Thyroid gland (tissue), 4 donors: ENCODE measurements around the gene SPNS1. TPM values are rescaled to one million over a fixed set of nuclear protein-coding genes. Genes with fewer than 3 reads are reported as not detected.
A peak's percentile ranks its signal among the peaks of the same experiment; 100 is the strongest.
"Not testable (repeated sequence)": the region's sequence is repeated elsewhere in the genome, so short reads cannot be mapped to it uniquely, and the experiment has no call there.

Source experiments
- DNase-seq, 2 donors: peaks; one replicate each; pipeline ENCODE4 v3.0.0-alpha.2; 2019
- H3K27ac ChIP-seq, 3 donors: fragments of 200-600 bp; sonication (generic); 1 replicate in 2 of 3; 2 replicates in 1 of 3; pipeline ENCODE4 v1.5.1; 2016 to 2019; ENCODE audit warnings: mild to moderate bottlenecking in 1 of 3, moderate library complexity in 1 of 3
- H3K27me3 ChIP-seq: fragments of 200-600 bp; sonication (generic); one replicate; pipeline ENCODE4 v1.5.1; 2019
- H3K36me3 ChIP-seq, 2 donors: fragments of 200-600 bp; sonication (generic); one replicate each; pipeline ENCODE4 v1.5.1; 2016 to 2019
- H3K4me1 ChIP-seq, 2 donors: fragments of 200-600 bp; sonication (generic); one replicate each; pipeline ENCODE4 v1.5.1; 2017 to 2019
- H3K4me3 ChIP-seq, 3 donors: fragments of 200-600 bp; sonication (generic); replicated peaks in 1 of 3; 1 replicate in 2 of 3; 2 replicates in 1 of 3; pipeline ENCODE4 v1.5.1; 2016; ENCODE audit warnings: mild to moderate bottlenecking in 1 of 3
- H3K9me3 ChIP-seq: fragments of 200-600 bp; sonication (generic); one replicate; pipeline ENCODE4 v1.5.1; 2017
- CTCF ChIP-seq, 6 experiments: fragments of 200-600 bp in 3 of 6; fragments of 450-650 bp in 3 of 6; sonication (generic) in 3 of 6; IDR thresholded peaks; one replicate each; pipeline ENCODE4 v1.5.1; 2016 to 2019; ENCODE audit warnings: antibody characterized with exemption in 6 of 6, mild to moderate bottlenecking in 2 of 6, inconsistent platforms in 1 of 6, moderate library complexity in 1 of 6
- POLR2A ChIP-seq, 2 donors: fragments of 450-650 bp; IDR thresholded peaks; one replicate each; pipeline ENCODE4 v1.6.1; 2017; ENCODE audit warnings: antibody characterized with exemption in 2 of 2, mild to moderate bottlenecking in 2 of 2, moderate library complexity in 1 of 2
- WGBS, 2 donors: methylation state at CpG; one replicate each; pipeline ENCODE4 v1.1.5; 2017; 5-methylcytosine and 5-hydroxymethylcytosine counted together
- intact Hi-C: fragments of 100-400 bp; cut with DNase I; formaldehyde crosslinking; loops from one replicate; pipeline ENCODE4 v1.15.1; 2023
- total RNA-seq, 4 donors: library from RNA; depleted of rRNA; stranded (reverse); fragments of >200 nt; gene quantifications; one replicate each; pipeline ENCODE4 v1.2.3, GENCODE V29; 2016

The SPNS1 gene
- total RNA-seq, 4 donors from 2014 or later: 16.5 to 24.2 (median 20.6) TPM

GRCh38 chr16:28975158-28975599 lies 601 bp downstream of the SPNS1 start:
- no peak for TF ChIP-seq POLR2A (IDR thresholded peaks at IDR 0.05)
- TF ChIP-seq CTCF (IDR thresholded peaks at IDR 0.05): no peak
- 4 to 13% methylated on average over 13 to 15 of the region's 30 CpGs for WGBS, 2 donors
- no peak for DNase-seq
- Histone ChIP-seq H3K4me3 (peak overlapping the region; percentile 66 to 87 (median 74)), H3K27ac (peak overlapping the region in 2 of 3 donors; percentile 44 to 68), H3K36me3 (no peaks in the 10 kb centered on the region), H3K27me3 (no peaks in the 10 kb centered on the region), H3K4me1 (peaks cover 10 to 18% of the 10 kb centered on the region in 2 donors), H3K9me3 (no peaks in the 10 kb centered on the region)
- intact Hi-C loops: no loop called here

GRCh38 chr16:28977703-28978662 lies 3.4 kb downstream of the SPNS1 start:
- Histone ChIP-seq H3K9me3 (no peaks in the 10 kb centered on the region), H3K36me3 (peaks cover 12 to 20% of the 10 kb centered on the region in 2 donors), H3K27ac (no peak overlapping the region), H3K4me1 (peaks cover 10 to 18% of the 10 kb centered on the region in 2 donors), H3K27me3 (no peaks in the 10 kb centered on the region), H3K4me3 (no peak overlapping the region)
- intact Hi-C loops: no loop called here
- DNase-seq: no peak
- TF ChIP-seq POLR2A (IDR thresholded peaks at IDR 0.05): no peak
- peak in 4 of 6 experiments; percentile 21 to 54 (median 35) for TF ChIP-seq CTCF (IDR thresholded peaks at IDR 0.05)
- WGBS, 2 donors: 75 to 78% methylated on average over 11 of the region's 11 CpGs

GRCh38 chr16:28980330-28980729 lies 5.8 kb downstream of the SPNS1 start:
- DNase-seq, H3K9me3 ChIP-seq, H3K4me3 ChIP-seq, H3K27me3 ChIP-seq, intact Hi-C loops, H3K27ac ChIP-seq: not testable (repeated sequence)
- WGBS, 2 donors: 91 to 93% methylated on average over 7 of the region's 7 CpGs
- Histone ChIP-seq H3K36me3 (peaks cover 29 to 35% of the 10 kb centered on the region in 2 donors), H3K4me1 (peaks cover 8 to 10% of the 10 kb centered on the region in 2 donors)

GRCh38 chr16:28980929-28981328 lies 6.4 kb downstream of the SPNS1 start:
- no peak overlapping the region for H3K27ac ChIP-seq
- no peak overlapping the region for H3K4me3 ChIP-seq
- H3K4me1 ChIP-seq: peaks cover 2 to 4% of the 10 kb centered on the region in 2 donors
- no peak for DNase-seq
- intact Hi-C loops: no loop called here
- no peak for TF ChIP-seq POLR2A (IDR thresholded peaks at IDR 0.05)
- no peak for TF ChIP-seq CTCF (IDR thresholded peaks at IDR 0.05)
- peaks cover 29 to 35% of the 10 kb centered on the region in 2 donors for H3K36me3 ChIP-seq
- WGBS, 2 donors: 98 to 100% methylated on average over 7 of the region's 7 CpGs
- no peaks in the 10 kb centered on the region for H3K9me3 ChIP-seq
- no peaks in the 10 kb centered on the region for H3K27me3 ChIP-seq

GRCh38 chr16:28981517-28981916 lies 6.9 kb downstream of the SPNS1 start:
- Histone ChIP-seq H3K4me1 (no peaks in the 10 kb centered on the region), H3K36me3 (peaks cover 33 to 37% of the 10 kb centered on the region in 2 donors), H3K27ac (no peak overlapping the region), H3K27me3 (no peaks in the 10 kb centered on the region), H3K9me3 (no peaks in the 10 kb centered on the region), H3K4me3 (no peak overlapping the region)
- DNase-seq: no peak
- intact Hi-C loops: no loop called here
- TF ChIP-seq POLR2A (IDR thresholded peaks at IDR 0.05) (no peak), CTCF (IDR thresholded peaks at IDR 0.05) (peak in 1 of 6 experiments; percentile 8)
- 81 to 82% methylated on average over 12 of the region's 12 CpGs for WGBS, 2 donors
